SKM-1 (cell line): Measurements from ENCODE around the gene ARIH1.
A peak's percentile ranks its signal among the peaks of the same experiment; 100 is the strongest.
"Not testable (repeated sequence)": the region's sequence is repeated elsewhere in the genome, so short reads cannot be mapped to it uniquely, and the experiment has no call there.

Source experiments
- DNase-seq: peaks from one replicate; lab custom pipeline; 2025; ENCODE audit not compliant: unreplicated experiment; lab: John Stamatoyannopoulos, UW

ARIH1 gene

DNA sequence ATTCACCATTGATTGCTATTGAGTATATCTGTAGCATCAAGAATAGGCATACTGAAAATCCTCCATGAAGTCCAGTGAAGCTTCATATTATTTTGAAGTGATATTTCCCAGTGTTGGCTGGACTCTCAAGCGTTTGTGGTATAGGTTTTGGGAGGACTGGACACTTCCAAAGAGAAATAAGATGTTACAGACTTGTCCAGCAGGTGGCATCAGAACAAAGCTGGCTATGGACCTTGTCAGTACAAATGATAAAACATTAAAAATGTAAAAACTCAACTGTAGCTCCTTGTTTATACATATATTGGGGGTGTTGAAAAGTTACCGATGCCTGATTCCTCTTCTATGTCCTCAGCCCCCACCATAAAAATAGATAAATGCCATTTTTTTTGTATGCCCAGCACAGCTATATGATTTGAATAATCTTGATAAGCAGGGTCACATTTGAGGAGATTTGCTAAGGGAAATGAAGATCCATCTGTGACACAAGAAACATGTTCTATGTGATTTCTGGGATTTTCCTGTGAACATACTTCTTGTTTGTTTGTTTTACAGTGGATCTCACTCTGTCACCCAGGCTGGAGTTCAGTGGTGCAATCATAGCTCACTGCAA lies 125.8 kb downstream of the ARIH1 start:
- peak; percentile 3 for DNase-seq

DNA sequence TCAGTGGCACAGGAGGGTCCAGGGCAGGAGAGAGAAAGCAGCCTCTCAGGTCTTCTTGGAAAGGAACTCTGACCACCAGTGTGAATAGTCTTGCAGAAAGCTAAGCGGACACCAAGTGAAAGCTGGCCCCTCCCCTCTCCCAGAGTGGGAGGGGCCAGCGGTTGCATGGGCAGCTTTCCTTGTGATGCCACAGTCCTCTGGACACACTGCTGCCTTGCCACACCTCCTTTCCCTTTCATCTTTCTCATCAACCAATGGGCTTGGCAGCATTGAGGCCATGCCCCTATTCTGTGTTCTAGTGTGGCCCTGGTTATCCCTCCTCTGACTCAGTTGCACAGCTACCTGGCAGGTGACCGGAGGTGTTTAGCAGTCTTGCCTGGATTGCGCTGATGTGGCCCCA lies 130.7 kb downstream of the ARIH1 start:
- DNase-seq: no peak

DNA sequence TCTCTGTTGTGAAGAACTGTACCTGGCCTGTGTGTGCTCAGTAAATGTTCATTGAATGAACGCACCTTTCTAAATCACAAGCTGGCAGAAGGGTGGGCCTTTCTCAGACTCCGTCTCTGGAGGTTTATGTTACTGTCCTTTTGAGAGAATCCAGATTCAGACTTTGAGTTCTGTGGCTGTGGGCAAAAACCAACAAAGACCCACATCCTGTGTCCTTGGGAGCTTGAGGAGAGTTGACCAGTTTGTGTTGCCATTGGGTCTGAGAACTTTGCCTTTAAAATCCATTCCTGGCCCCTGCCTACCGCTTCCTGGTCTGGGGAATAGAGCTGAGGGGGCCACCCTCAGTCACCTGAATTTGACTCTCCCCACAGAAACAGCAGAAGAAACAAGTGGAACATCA lies 134.0 kb downstream of the ARIH1 start:
- DNase-seq: not testable (repeated sequence)

DNA sequence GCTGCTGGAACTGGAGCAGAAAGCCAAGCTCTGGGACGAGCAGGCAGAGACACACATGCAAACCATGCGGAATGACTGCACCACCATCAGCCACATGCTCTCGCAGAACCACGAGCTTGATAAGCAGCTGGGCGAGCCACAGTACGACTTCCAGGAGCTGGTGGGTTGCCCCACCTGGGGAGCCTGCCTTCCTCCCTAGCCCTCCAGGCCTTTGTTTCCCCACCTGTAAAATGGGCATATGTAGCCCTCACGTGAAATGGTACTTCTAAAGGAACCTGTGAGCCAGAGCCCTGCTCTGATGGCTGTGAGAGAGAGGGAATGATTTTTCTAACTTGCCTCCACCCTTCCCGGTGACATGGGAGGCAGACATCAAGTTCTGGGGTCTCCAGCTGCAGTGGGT lies 135.7 kb downstream of the ARIH1 start:
- no peak for DNase-seq

DNA sequence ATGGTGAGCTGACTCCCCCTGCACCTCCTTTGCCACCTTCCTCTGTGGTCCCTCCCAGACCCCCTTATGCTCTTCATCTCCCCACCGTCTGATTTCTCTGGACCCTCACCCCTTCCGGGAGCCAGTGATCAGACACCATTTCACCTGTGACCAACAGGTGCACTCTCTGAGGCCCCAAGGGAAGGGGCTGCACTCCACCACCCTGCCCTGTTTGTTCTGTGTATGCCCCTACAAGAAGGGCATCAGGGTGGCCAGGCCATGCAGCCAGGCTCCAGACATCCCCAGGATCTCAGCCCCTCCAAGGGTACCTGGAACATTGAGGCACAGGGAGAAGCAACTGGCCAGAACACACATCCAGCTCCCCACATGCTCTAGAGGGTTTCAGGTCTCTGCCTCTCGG lies 138.2 kb downstream of the ARIH1 start:
- not testable (repeated sequence) for DNase-seq

DNA sequence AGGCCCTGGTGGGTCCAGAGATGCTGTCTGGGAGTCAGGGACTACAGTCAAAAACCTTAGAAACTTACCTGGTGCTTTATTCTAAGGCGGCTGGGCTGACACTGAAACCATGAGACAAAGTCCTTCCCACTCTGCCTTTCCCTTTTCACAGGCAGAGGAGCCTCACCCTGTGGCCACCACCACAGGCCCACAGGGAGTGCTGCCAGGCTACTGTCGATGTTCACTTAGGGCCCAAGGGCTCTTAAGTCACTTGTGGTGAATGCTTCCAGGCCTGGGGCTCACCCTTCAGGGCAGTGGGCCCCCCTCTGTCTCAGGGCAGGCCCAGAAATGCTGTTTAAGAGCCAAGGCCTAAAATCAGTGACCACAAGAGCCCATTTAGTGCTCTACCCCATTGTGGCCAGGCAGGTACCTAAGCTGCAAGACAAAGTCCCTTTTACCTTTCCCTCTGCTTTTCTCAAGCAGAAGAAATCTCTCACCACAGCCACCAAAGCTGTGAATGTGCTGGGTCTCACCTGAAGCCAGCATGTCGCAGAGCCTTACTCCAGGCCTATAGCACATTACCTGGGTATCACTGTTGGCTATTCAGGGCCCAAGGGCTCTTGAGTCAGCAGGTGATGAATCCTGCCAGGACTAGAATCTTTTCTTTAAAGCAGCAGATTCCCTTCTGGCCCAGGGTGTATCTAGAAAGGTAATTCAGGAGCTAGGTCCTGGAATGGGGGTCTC lies 140.8 kb downstream of the ARIH1 start:
- no peak for DNase-seq

DNA sequence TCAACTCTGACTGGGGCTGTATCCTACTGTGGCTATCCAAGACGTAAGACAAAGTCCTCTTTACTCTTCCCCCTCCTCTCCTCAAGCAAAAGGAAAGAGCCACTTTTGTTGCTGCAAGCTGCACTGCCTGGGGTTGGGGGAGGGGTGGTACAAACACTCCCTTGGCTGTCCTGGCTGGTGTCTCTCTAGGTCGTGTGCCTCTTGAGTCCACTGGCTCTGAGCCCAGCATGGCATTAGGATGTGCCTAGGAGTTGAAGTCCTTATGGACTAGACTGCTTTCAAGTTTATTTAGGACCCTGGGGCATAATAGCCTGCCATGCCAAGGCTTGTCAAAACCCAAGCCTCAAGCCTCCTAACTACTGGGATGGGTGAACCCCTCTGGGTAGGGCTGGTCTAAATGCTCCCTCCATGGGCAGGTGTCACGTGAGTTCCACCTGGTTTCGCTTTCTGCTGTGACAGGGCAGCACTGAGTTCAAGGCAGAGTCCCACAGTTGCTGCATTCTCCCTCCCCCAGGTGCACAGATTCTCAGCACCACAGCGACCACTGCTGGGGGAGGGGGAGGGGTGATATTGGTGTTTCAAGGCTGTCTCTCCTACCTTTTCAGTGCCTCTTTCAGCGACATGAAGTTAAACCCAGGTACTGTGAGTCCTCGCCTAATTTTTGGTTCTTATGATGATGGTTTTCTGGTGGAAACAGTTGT lies 141.6 kb downstream of the ARIH1 start:
- DNase-seq: not testable (repeated sequence)

DNA sequence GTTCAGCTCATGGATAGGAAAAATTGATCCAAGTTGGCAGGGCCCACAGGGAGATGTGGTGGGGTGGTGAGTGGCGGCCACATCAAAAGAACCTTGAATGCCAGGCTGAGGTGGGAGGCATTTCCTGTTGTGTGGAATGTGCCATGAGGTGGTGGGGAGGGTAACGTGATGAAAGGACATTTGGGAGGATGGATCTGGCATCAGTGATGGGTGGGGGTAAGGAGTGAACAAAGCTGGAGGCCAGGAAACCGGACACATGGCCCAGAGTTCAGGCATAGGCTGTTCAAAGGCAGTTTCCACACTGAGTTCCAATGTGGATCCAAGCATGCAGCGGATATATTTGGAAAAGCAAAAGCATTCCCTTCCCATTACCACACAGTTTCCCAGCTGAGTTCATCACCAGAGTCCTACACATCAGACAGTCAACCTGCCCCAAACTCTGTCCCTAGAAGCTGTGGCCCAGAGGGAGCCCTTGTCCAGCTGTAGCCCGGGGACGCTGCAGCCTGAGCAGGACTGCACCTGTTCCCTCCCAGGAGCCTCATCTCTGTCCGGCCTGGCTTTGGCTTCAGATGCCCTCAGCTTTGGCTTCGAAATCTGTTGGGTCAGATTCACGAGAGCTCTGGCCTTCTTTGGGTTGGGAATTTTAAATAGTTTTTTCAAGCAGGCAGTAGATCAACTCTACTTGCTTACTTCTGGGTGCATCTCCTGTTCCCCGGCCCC lies 142.5 kb downstream of the ARIH1 start:
- no peak for DNase-seq

DNA sequence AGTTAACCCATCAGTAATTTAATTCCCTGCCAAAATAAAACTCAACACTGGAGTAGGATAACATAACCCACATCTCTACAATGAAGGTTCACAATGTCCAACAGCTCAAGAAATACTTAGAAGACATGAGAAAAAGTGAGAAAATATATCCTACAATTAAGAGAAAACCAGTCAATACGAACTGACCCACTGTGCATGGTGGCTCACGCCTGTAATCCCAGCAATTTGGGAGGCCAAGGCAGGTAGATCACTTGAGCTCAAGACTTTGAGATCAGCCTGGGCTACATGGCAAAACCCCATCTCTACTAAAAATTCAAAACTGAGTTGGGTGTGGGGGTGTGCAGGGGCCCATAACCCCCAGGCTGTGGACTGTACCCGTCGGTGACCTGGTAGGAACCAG lies 149.7 kb downstream of the ARIH1 start:
- DNase-seq: not testable (repeated sequence)

DNA sequence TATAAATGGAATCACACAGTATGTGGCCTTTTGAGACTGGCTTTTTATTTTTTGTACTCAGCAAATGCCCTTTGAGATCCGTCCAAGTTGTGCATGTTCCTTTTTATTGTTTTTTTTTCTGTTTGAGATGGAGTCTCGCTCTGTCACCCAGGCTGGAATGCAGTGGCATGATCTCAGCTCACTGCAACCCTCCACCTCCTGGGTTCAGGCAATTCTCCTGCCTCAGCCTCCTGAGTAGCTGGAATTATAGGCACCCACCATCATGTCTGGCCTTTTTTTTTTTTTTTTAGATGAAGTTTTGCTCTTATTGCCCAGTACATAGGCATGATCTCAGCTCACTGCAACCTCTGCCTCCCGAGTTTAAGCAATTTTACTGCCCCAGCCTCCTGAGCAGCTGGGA lies 152.0 kb downstream of the ARIH1 start:
- not testable (repeated sequence) for DNase-seq

DNA sequence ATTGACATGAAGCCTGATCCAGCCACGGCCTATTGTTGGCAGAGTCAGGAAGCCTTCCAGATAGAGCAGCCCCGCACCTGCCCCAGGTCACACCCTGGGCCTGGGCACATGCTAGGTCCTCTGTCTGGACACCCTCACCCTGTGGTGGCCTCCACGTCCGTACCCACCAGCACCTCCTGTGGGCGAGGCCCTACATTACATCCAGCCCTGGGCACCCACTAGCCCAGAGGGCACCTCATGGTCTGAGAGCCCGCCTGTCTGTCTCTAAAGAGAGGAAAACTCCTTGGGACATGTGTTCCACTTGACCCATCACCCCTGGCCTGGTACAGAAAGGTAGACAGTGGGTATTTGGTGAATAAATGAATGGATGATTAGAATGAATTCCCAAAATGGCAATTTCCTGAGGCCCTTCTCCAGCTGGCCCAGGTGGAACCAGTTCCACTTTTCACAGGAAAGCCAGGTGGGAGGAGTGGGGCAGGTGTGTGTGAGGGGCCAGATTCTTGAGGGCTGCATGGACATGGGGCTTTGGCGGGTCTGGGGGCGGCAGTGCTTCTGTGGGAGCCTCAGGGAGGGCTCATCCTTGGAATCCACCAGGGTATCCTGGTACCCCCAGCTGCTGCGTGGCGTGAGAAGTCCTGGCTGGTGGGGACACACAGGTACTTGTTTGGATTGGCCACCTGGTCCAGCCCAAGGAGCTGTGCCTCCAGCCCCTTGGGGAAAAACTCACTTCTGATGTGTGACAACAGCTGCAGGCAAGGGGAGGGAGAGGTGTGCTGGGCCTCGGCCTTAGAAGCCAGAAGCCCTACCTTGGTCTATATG lies 154.3 kb downstream of the ARIH1 start:
- DNase-seq: not testable (repeated sequence)

DNA sequence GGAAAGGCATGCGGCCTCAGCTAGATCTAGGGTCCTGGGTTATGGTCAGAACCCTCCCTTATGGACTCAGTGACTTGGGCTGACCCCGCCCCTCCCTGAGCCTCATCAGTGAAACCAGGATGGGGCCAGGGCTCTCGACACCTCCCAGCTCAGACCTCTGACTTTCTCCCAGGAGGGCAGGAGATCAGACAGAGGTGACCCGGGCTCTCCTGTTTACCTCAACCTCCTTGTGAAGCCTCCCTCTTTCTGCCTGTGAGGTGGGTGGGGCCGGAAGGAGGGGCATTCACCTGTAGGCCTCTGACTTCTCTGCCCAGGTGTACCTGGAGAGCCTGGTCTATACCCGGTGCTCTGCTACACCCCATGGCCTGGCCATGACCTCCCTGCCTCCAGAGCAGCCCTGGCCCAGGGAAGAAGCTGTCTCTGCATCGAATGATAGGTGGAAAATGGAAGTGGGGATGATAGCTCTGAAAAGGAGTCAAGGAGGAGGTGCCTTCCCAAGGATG lies 155.0 kb downstream of the ARIH1 start:
- not testable (repeated sequence) for DNase-seq

DNA sequence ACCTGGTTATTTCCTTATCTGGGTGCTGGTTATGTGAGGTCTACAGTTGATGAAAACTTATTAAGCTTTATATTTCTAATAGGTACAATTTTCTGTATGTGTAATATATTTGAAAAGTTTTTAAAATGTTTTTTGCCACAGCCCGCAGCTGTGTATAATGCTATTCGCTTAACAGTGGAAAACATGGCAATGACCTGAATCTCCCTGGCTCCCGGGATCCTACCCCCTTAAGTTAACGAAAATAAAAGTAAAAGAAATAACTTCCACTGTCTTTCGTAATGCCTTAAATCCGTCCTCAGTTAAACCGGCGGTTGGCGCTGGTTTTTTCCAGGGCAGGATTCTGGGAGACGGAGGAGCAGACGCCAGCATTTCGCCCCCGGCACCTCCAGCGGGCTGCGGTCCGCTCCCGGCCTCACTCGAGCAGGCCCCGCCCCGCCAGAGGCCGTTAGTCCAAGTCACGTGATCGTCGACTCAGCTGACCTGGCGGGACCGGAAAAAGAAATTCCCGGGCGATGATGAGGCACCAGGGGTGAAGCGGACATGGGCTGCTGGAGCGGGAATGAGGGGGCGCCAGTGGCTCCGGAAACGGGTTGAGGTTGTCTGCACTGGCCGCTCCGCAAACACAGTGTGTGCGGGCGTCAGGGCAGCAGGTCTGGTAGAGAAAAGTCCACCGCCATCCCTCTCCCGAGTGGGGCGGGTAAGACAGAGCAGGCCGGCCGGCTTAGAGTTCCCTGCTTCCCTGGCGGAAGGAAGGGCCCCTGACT lies 162.6 kb downstream of the ARIH1 start:
- DNase-seq: not testable (repeated sequence)

DNA sequence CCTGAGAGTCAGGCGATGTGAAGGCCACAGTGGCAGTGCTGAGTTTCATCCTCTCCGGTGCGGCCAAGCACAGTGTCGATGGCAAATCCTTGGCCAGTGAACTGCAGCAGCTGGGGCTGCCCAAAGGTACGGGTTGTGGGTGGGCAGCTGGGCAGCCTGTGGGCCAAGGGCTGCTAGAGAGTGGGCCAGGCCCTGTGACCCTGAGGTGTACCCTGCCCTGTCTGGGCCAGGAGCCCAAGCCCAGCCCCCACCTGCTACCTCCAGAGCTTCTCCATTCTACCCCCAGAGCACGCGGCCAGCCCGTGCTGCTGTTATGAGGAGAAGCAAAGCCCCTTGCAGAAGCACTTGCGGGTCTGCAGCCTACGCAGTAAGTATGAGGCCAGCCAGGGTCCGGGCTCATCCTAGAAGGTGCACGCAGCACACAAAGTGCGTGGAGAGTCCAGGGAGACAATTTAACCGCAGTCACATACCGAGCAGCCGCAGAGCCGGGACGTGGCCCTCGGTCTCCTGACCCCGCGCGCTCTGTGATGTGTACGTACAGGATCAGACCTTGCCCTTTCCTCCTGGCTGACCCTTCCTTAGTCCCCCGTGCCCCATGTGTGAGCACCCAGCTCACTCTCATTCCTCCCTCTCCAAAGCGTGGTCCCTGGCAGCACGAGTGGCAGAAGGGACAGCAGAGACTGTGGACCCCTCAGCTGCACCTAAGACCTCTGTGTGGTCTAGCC lies 165.8 kb downstream of the ARIH1 start:
- DNase-seq: not testable (repeated sequence)

DNA sequence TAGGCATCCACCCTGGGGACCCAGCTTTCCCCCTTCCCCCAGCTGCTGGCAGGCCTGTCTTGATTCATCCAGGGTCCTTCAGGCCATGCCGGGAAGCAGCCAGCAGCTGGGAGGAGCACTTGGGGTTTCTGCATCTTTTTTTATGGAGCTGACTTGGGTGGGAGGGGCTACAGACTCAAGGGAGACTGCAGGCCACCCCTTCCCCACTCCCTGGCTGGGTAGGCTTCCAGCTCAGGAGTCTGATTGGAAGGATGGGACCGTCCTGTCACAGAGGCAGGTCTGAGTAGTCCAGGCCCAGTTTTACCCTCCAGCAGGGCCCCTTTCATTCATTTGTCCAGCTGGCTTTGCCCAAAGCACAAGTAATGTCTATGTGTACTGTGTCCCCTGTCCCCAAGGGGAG lies 168.1 kb downstream of the ARIH1 start:
- not testable (repeated sequence) for DNase-seq

DNA sequence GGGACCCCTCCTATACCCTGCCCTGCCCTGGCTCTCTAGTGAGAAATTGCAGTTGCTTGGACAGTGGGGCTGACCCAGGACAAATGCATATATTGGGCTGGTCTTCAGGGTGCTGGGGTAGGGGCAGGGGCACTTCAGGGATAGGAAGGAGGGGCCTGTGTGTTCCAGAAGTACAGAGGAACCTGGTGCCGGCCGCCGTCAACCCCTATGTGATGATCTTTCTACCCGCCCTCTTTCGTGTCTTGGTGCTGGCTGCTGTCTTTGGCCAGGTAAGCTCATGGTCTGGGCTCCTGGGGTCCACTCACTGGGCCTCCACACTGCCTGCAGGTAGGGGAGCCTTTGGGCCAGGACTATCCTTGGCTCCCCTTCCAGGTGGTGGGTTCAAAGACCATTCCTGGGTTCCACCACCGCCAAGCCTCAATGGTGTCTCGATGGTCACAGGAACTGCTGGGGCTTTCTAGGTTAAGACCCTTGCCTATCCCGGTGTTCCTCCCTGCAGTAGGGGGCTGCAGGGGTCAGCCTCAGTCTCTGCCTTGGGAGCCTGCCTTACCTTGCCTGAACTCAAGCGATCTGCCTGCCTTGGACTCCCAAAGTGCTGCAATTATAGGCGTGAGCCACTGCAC lies 174.6 kb downstream of the ARIH1 start:
- not testable (repeated sequence) for DNase-seq
